HG03139 (cell line): ENCODE data around the gene SLC24A4.
"Not testable (repeated sequence)": the region's sequence is repeated elsewhere in the genome, so short reads cannot be mapped to it uniquely, and the experiment has no call there.

Experiments
- ATAC-seq: cut with Tn5 transposase; IDR thresholded peaks from one replicate; pipeline ENCODE4 v1.9.1; 2021; ENCODE audit not compliant: unreplicated experiment

The SLC24A4 gene

GRCh38 chr14:92515546-92516343 lies 192.8 kb downstream of the SLC24A4 start:
- ATAC-seq = no peak

GRCh38 chr14:92516344-92516965 lies 193.5 kb downstream of the SLC24A4 start:
- no peak for ATAC-seq

GRCh38 chr14:92516966-92517506 lies 194.1 kb downstream of the SLC24A4 start:
- ATAC-seq = no peak

GRCh38 chr14:92517761-92518160 lies 194.8 kb downstream of the SLC24A4 start:
- no peak for ATAC-seq

- no peak for ATAC-seq
Measured at GRCh38 chr14:92519246-92520101, 196.5 kb downstream of the SLC24A4 start.

GRCh38 chr14:92520102-92521057 lies 197.4 kb downstream of the SLC24A4 start:
- ATAC-seq = no peak

GRCh38 chr14:92521058-92521415 lies 198.1 kb downstream of the SLC24A4 start:
- no peak for ATAC-seq

GRCh38 chr14:92523752-92524151 lies 200.8 kb downstream of the SLC24A4 start:
- no peak for ATAC-seq

GRCh38 chr14:92524602-92525185 lies 201.7 kb downstream of the SLC24A4 start:
- ATAC-seq = no peak

- no peak for ATAC-seq
Measured at GRCh38 chr14:92525322-92526095, 202.5 kb downstream of the SLC24A4 start.

- ATAC-seq = no peak
Measured at GRCh38 chr14:92527721-92528120, 204.8 kb downstream of the SLC24A4 start.

GRCh38 chr14:92528486-92529100 lies 205.6 kb downstream of the SLC24A4 start:
- no peak for ATAC-seq

GRCh38 chr14:92529903-92530302 lies 206.9 kb downstream of the SLC24A4 start:
- ATAC-seq = no peak

GRCh38 chr14:92531106-92531873 lies 208.3 kb downstream of the SLC24A4 start:
- ATAC-seq = no peak

GRCh38 chr14:92532490-92533163 lies 209.7 kb downstream of the SLC24A4 start:
- no peak for ATAC-seq

- ATAC-seq = no peak
Measured at GRCh38 chr14:92534932-92535643, 212.1 kb downstream of the SLC24A4 start.

- ATAC-seq = not testable (repeated sequence)
Measured at GRCh38 chr14:92536231-92536630, 213.3 kb downstream of the SLC24A4 start.
